Endothelial cell (in vitro differentiated cells): ENCODE results near the gene C20orf144. TPM values are rescaled to one million over a fixed set of nuclear protein-coding genes. Genes with fewer than 3 reads are reported as not detected.

ENCODE experiments used
- DNase-seq: peaks from one replicate; pipeline ENCODE4 v3.0.0; 2021; ENCODE audit warnings: low spot score
- H3K27ac Mint-ChIP-seq: one replicate; pipeline ENCODE4 v1.8.0; 2021; ENCODE audit warnings: mixed read lengths, inconsistent platforms; ENCODE audit not compliant: unreplicated experiment
- H3K27me3 Mint-ChIP-seq: one replicate; pipeline ENCODE4 v1.8.0; 2021; ENCODE audit warnings: mild to moderate bottlenecking, moderate library complexity, mixed read lengths, inconsistent platforms; ENCODE audit not compliant: unreplicated experiment
- H3K36me3 Mint-ChIP-seq: one replicate; pipeline ENCODE4 v1.8.0; 2021; ENCODE audit warnings: mild to moderate bottlenecking, low read depth, mixed read lengths, inconsistent platforms; ENCODE audit not compliant: unreplicated experiment
- H3K4me1 Mint-ChIP-seq: one replicate; pipeline ENCODE4 v1.8.0; 2021; ENCODE audit warnings: mild to moderate bottlenecking, mixed read lengths, inconsistent platforms; ENCODE audit not compliant: unreplicated experiment
- H3K4me3 Mint-ChIP-seq: one replicate; pipeline ENCODE4 v1.8.0; 2021; ENCODE audit warnings: mild to moderate bottlenecking, mixed read lengths, inconsistent platforms; ENCODE audit not compliant: unreplicated experiment
- H3K9me3 Mint-ChIP-seq: one replicate; pipeline ENCODE4 v1.8.0; 2021; ENCODE audit warnings: mixed read lengths, inconsistent platforms; ENCODE audit not compliant: unreplicated experiment
- CTCF ChIP-seq: fragments of 200-600 bp; sonication (generic); IDR thresholded peaks from one replicate; pipeline ENCODE4 v1.5.0; 2021; ENCODE audit warnings: antibody characterized with exemption; ENCODE audit not compliant: unreplicated experiment
- total RNA-seq: library from RNA; stranded (reverse); fragmentation: NEBNext Ultra II Directional; extraction: Animal tissue kit (Norgen Biotek cat#: 25700); gene quantifications from one replicate; pipeline ENCODE4 v1.2.1, GENCODE V29; 2021; ENCODE audit not compliant: unreplicated experiment

Gene C20orf144
- total RNA-seq, 1 donor from 2014 or later: not detected

GRCh38 chr20:33701629-33702450 lies 39.7 kb downstream of the C20orf144 start:
- peaks cover 4% of the 10 kb centered on the region for H3K27me3 Mint-ChIP-seq
- no peak overlapping the region for H3K4me3 Mint-ChIP-seq
- no peak for DNase-seq
- TF ChIP-seq CTCF: no peak
- H3K27ac Mint-ChIP-seq: no peak overlapping the region
- no peaks in the 10 kb centered on the region for H3K9me3 Mint-ChIP-seq
- peaks cover 15% of the 10 kb centered on the region for H3K36me3 Mint-ChIP-seq
- H3K4me1 Mint-ChIP-seq: no peaks in the 10 kb centered on the region

GRCh38 chr20:33702861-33703260 lies 40.7 kb downstream of the C20orf144 start:
- H3K4me1 Mint-ChIP-seq: no peaks in the 10 kb centered on the region
- no peaks in the 10 kb centered on the region for H3K9me3 Mint-ChIP-seq
- peaks cover 4% of the 10 kb centered on the region for H3K27me3 Mint-ChIP-seq
- no peak overlapping the region for H3K27ac Mint-ChIP-seq
- TF ChIP-seq CTCF: no peak
- no peak overlapping the region for H3K4me3 Mint-ChIP-seq
- DNase-seq: no peak
- peaks cover 8% of the 10 kb centered on the region for H3K36me3 Mint-ChIP-seq

- Mint-ChIP-seq H3K27me3 (peaks cover 4% of the 10 kb centered on the region), H3K9me3 (no peaks in the 10 kb centered on the region), H3K4me3 (peak overlapping the region; percentile 18), H3K4me1 (no peaks in the 10 kb centered on the region), H3K36me3 (peaks cover 8% of the 10 kb centered on the region), H3K27ac (no peak overlapping the region)
- no peak for DNase-seq
- no peak for TF ChIP-seq CTCF
These were observed 41.5 kb downstream of the C20orf144 start for GRCh38 chr20:33703498-33704137.

- no peak for DNase-seq
- no peak for TF ChIP-seq CTCF
- Mint-ChIP-seq H3K9me3 (no peaks in the 10 kb centered on the region), H3K4me3 (no peak overlapping the region), H3K27ac (no peak overlapping the region), H3K27me3 (peaks cover 4% of the 10 kb centered on the region), H3K4me1 (no peaks in the 10 kb centered on the region), H3K36me3 (peaks cover 8% of the 10 kb centered on the region)
These were observed 42.2 kb downstream of the C20orf144 start for GRCh38 chr20:33704197-33704924.
